Upper lobe of left lung (tissue), 6 donors: ENCODE results near the gene ADPRHL1. TPM values are rescaled to one million over a fixed set of nuclear protein-coding genes. Genes with fewer than 3 reads are reported as not detected.

Experiments
- ATAC-seq, 2 donors: fragments of 200-7000 bp; cut with Tn5 transposase; one replicate each; pipeline ENCODE4 v1.9.1; 2022; ENCODE audit warnings: mild to moderate bottlenecking in 2 of 2, moderate library complexity in 2 of 2; ENCODE audit not compliant: low FRiP score in 2 of 2
- DNase-seq, 2 donors: peaks; one replicate each; pipeline ENCODE4 v3.0.0-alpha.2; 2019 to 2020
- H3K27ac ChIP-seq, 4 donors: fragments of 200-600 bp; sonication (generic); one replicate each; pipeline ENCODE4 v1.5.1; 2016 to 2019
- H3K27me3 ChIP-seq, 4 donors: fragments of 200-600 bp; sonication (generic); one replicate each; pipeline ENCODE4 v1.5.1; 2017 to 2019
- H3K36me3 ChIP-seq, 4 donors: fragments of 200-600 bp; sonication (generic); one replicate each; pipeline ENCODE4 v1.5.1; 2016 to 2019
- H3K4me1 ChIP-seq, 4 donors: fragments of 200-600 bp; sonication (generic); one replicate each; pipeline ENCODE4 v1.5.1; 2018 to 2019
- H3K4me3 ChIP-seq, 4 donors: fragments of 200-600 bp; sonication (generic); one replicate each; pipeline ENCODE4 v1.5.1; 2017 to 2019; ENCODE audit warnings: mild to moderate bottlenecking in 2 of 4, moderate library complexity in 1 of 4
- H3K9me3 ChIP-seq, 4 donors: fragments of 200-600 bp; sonication (generic); one replicate each; pipeline ENCODE4 v1.5.1; 2018 to 2019
- CTCF ChIP-seq, 6 experiments: fragments of 450-650 bp in 4 of 6; fragments of 200-600 bp in 2 of 6; sonication (generic) in 2 of 6; IDR thresholded peaks; one replicate each; pipeline ENCODE4 v1.5.1; 2016 to 2019; ENCODE audit warnings: antibody characterized with exemption in 6 of 6
- EP300 ChIP-seq, 4 donors: sonication (generic); formaldehyde crosslinking; IDR thresholded peaks; one replicate each; pipeline ENCODE4 v1.5.1; 2017; ENCODE audit warnings: antibody characterized with exemption in 4 of 4, control low read depth in 2 of 4
- POLR2A ChIP-seq, 4 donors: fragments of 450-650 bp; IDR thresholded peaks; one replicate each; pipeline ENCODE4 v1.5.1; 2016 to 2017; ENCODE audit warnings: antibody characterized with exemption in 4 of 4, mild to moderate bottlenecking in 2 of 4
- POLR2AphosphoS5 ChIP-seq, 2 donors: sonication (generic); formaldehyde crosslinking; IDR thresholded peaks; one replicate each; pipeline ENCODE4 v1.5.1; 2017; ENCODE audit warnings: antibody characterized with exemption in 2 of 2
- WGBS, 2 donors: methylation state at CpG; one replicate each; pipeline ENCODE4 v1.1.5; 2017 to 2018; 5-methylcytosine and 5-hydroxymethylcytosine counted together
- total RNA-seq, 6 donors: library from RNA; depleted of rRNA in 4 of 6; stranded (reverse); fragments of >200 nt in 4 of 6; gene quantifications; one replicate each; pipeline versions ENCODE4 v1.1.0 to v1.2.1, GENCODE V29; 2016 to 2021
- donor health status: DM: no; HTN: no; CAD: no; lungs with moderate emphysema.
- donor health status: DM: no; HTN: yes; CAD: no; lungs with severe emphysema.

Gene ADPRHL1
- total RNA-seq, 6 donors from 2014 or later: 0.59 to 6.3 (median 2.8) TPM

- Histone ChIP-seq H3K27ac (no peak overlapping the region), H3K4me3 (no peak overlapping the region), H3K36me3 (no peaks in the 10 kb centered on the region), H3K9me3 (no peaks in the 10 kb centered on the region), H3K27me3 (no peaks in the 10 kb centered on the region), H3K4me1 (no peaks in the 10 kb centered on the region)
- TF ChIP-seq POLR2AphosphoS5 (IDR thresholded peaks at IDR 0.05) (no peak), POLR2A (IDR thresholded peaks at IDR 0.05) (no peak), EP300 (IDR thresholded peaks at IDR 0.05) (no peak)
- DNase-seq (peak in 1 of 2 donors; percentile 44), ATAC-seq (no peak)
- WGBS, 2 donors: 70 to 82% methylated on average over 5 to 8 of the region's 8 CpGs
These were observed 37.5 kb downstream of the ADPRHL1 start for GRCh38 chr13:113415825-113416224.

GRCh38 chr13:113415032-113415431 is 38.3 kb downstream of the ADPRHL1 start:
- TF ChIP-seq CTCF (IDR thresholded peaks at IDR 0.05) (no peak), POLR2AphosphoS5 (IDR thresholded peaks at IDR 0.05) (no peak), POLR2A (IDR thresholded peaks at IDR 0.05) (no peak), EP300 (IDR thresholded peaks at IDR 0.05) (no peak)
- Histone ChIP-seq H3K9me3 (no peaks in the 10 kb centered on the region), H3K4me3 (no peak overlapping the region), H3K27me3 (no peaks in the 10 kb centered on the region), H3K27ac (no peak overlapping the region), H3K4me1 (peaks cover 0 to 6% (median 3%) of the 10 kb centered on the region in 4 donors), H3K36me3 (no peaks in the 10 kb centered on the region)
- ATAC-seq (no peak), DNase-seq (peak in 1 of 2 donors; percentile 58)
- 90 to 96% methylated on average over 12 to 15 of the region's 15 CpGs for WGBS, 2 donors

- H3K27ac ChIP-seq: no peak overlapping the region
- TF ChIP-seq POLR2A (IDR thresholded peaks at IDR 0.05) (no peak), POLR2AphosphoS5 (IDR thresholded peaks at IDR 0.05) (no peak), CTCF (IDR thresholded peaks at IDR 0.05) (no peak), EP300 (IDR thresholded peaks at IDR 0.05) (no peak)
- peaks cover 0 to 9% (median 4%) of the 10 kb centered on the region in 4 donors for H3K4me1 ChIP-seq
- no peaks in the 10 kb centered on the region for H3K36me3 ChIP-seq
- DNase-seq: peak in 1 of 2 donors; percentile 47
- no peak overlapping the region for H3K4me3 ChIP-seq
- 78 to 89% methylated on average over 4 to 8 of the region's 8 CpGs for WGBS, 2 donors
- no peak for ATAC-seq
- H3K27me3 ChIP-seq: no peaks in the 10 kb centered on the region
- H3K9me3 ChIP-seq: no peaks in the 10 kb centered on the region
These were observed 39.0 kb downstream of the ADPRHL1 start for GRCh38 chr13:113414335-113414734.

GRCh38 chr13:113413898-113414282 is 39.4 kb downstream of the ADPRHL1 start:
- DNase-seq (peak in 1 of 2 donors; percentile 72), ATAC-seq (peak in 1 of 2 donors; percentile 43)
- H3K36me3 ChIP-seq: no peaks in the 10 kb centered on the region
- TF ChIP-seq POLR2A (IDR thresholded peaks at IDR 0.05) (no peak), CTCF (IDR thresholded peaks at IDR 0.05) (no peak), EP300 (IDR thresholded peaks at IDR 0.05) (no peak), POLR2AphosphoS5 (IDR thresholded peaks at IDR 0.05) (no peak)
- H3K4me1 ChIP-seq: peaks cover 0 to 9% (median 4%) of the 10 kb centered on the region in 4 donors
- H3K27ac ChIP-seq: no peak overlapping the region
- WGBS, 2 donors: 20 to 62% methylated on average over 1 to 9 of the region's 9 CpGs
- no peaks in the 10 kb centered on the region for H3K27me3 ChIP-seq
- no peaks in the 10 kb centered on the region for H3K9me3 ChIP-seq
- H3K4me3 ChIP-seq: no peak overlapping the region

- Histone ChIP-seq H3K27me3 (no peaks in the 10 kb centered on the region), H3K4me1 (peaks cover 0 to 9% (median 4%) of the 10 kb centered on the region in 4 donors), H3K9me3 (no peaks in the 10 kb centered on the region), H3K4me3 (no peak overlapping the region), H3K27ac (no peak overlapping the region), H3K36me3 (no peaks in the 10 kb centered on the region)
- DNase-seq (peak in 1 of 2 donors; percentile 70), ATAC-seq (no peak)
- WGBS, 2 donors: 93 to 98% methylated on average over 19 to 30 of the region's 32 CpGs
- TF ChIP-seq CTCF (IDR thresholded peaks at IDR 0.05) (no peak), POLR2AphosphoS5 (IDR thresholded peaks at IDR 0.05) (no peak), EP300 (IDR thresholded peaks at IDR 0.05) (no peak), POLR2A (IDR thresholded peaks at IDR 0.05) (no peak)
These were observed 40.0 kb downstream of the ADPRHL1 start for GRCh38 chr13:113413178-113413897.
